Kasumi-1 (cell line): Measurements from ENCODE around the gene TPPP.
"Not testable (repeated sequence)": the region's sequence is repeated elsewhere in the genome, so short reads cannot be mapped to it uniquely, and the experiment has no call there.

Experiments
- DNase-seq, 2 experiments: peaks; one replicate each; lab custom pipeline; 2025; lab: John Stamatoyannopoulos, UW

TPPP gene

DNA sequence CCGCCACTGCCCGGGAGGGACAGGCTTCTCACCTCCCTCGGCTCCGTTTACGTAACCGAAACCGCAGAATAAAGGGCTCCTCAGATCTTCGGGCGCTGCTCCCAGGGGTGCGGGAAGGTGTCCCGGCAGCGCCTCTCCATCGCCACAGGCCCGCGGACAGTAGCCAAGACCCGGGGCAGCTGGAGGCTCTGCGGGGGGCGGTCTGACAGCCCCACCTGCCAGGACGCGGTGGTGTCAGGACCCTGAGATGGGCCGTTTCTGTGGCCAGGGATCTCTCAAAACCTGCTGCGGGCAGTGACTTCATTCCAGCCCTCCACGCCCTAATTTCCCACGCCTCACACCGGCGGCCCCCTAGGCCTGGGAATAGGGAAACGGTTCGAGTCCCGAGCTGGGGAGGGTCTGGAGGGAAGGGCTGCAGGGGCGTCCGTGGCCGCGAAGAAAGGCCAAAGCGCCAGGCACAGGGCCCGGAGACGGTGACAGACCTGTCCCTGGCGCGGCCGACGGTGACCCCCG, 567 bp downstream of the TPPP start:
- DNase-seq, result not testable (repeated sequence)

DNA sequence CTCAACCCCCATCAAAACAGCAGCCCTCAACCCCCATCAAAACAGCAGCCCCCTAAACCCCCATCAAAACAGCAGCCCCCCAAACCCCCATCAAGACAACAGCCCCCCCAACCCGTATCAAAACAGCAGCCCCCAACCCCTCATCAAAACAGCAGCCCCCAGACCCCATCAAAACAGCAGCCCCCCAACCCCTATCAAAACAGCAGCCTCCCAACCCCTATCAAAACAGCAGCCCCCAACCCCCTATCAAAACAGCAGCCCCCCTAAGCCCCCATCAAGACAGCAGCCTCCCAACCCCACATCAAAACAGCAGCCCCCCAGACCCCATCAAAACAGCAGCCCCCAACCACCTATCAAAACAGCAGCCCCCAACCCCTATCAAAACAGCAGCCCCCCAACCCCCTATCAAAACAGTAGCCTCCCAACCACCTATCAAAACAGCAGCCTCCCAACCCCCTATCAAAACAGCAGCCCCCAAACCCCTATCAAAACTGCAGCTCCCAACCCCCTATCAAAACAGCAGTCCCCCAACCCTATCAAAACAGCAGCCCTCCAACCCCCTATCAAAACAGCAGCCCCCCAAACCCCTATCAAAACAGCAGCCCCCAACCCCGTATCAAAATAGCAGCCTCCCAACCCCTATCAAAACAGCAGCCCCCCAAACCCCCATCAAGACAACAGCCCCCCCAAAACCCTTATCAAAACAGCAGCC, 1.2 kb downstream of the TPPP start:
- no peak for DNase-seq

DNA sequence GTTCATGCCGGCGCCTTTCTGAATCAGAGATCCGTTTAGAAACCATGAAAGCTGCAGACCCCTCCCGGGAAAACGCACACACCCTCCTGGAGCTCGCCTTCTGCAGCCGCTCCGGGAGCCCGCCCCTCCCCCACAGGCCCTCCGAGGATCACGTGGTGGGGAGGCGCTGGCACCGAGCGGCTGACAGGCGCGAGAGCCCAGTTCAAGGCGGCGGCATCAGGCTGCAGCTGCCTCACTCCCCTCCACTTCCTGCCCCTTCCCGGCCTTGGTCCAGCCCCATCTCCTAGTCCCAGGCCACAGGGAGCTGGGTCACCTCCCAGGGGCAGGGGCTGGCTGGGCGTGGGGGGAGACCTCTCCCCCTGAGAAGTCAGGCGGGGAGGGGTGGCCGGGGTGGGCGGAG, 2.1 kb downstream of the TPPP start:
- not testable (repeated sequence) for DNase-seq

DNA sequence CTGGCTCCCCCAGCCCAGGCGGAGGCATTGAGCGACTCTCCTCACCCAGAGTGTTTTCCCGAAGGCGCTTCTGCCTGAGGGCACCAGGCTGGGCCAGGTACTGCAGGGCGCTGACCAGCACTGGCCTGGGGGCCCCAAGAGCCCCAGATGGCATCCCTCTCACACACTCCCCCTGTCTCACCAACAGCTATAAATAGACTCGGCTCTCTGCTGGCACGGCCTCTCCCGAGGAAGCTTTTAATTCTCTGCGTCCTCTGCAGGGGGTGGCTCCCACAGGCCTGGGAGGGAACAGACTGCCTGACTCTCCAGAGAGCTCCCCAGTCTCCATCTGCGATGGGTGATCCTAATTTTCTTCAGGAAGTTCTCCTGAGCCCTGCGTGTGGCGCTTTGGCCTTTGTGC, 2.9 kb downstream of the TPPP start:
- DNase-seq, result not testable (repeated sequence)

DNA sequence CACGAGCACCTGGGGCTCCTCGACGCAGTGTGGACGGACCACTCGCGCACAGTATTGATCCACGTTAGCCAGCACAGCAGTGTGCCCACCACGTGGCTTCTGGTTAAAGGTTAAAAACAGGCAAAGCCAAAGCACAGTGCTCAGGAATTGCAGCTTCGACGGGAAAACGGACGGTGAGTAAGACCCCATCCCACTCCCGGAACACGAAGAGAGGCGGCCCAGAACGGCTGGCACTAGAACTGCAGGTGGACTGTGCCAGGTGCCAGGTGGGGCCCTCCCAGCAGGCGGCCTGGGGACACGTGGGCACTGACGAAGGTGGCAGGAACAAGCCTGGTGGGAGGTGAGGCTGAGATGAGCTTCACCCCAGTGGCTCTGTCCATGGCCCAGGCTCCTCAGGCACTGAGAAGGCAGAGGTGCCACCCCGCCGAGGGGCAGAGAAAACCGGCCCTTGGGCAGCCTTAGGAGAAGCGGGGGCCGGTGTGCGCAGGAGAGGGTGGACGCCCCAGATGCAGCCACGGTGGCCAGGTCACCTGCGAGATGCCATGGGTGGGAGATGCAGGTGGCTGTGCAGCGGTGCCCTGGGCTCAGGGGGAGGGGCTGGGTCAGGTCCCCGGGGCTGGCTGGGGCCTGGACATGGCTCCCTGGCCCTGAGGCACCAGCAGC, 4.7 kb downstream of the TPPP start:
- DNase-seq, result not testable (repeated sequence)

DNA sequence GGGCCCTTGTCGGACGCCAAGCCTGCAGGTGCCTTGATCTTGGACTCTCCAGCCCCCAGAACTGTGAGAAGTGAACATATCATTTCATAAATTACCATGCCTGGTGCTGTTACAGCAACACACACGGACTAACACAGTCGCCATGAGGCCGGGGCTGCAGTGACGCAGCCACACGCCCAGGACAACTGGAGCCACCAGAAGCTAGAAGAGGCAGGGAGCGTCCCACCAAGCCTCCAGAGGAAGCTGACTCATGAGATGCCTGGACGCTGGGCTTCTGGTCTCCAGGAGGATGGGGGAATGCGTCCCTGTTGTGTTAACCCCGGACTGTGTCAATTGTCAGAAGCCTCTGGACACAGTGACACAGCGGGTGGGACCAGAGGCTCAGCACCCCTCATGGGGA, 6.2 kb downstream of the TPPP start:
- not testable (repeated sequence) for DNase-seq

DNA sequence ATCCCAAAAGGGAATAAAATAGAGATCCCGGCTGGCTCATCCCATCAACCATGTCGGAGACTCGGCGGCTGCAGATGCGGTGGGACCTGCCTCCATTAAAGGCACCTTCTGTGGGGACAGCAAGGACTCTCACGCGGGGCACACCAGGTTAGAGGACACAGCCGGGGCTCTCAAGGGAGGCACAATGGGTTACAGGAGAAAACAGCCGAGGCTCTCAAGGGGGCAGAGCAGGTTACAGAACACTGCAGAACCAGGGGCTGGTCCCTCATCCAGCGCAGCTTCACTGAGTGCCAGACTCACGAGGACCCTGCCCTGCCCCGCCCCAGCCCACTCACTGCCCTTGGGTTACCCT, 7.0 kb downstream of the TPPP start:
- DNase-seq, result not testable (repeated sequence)

DNA sequence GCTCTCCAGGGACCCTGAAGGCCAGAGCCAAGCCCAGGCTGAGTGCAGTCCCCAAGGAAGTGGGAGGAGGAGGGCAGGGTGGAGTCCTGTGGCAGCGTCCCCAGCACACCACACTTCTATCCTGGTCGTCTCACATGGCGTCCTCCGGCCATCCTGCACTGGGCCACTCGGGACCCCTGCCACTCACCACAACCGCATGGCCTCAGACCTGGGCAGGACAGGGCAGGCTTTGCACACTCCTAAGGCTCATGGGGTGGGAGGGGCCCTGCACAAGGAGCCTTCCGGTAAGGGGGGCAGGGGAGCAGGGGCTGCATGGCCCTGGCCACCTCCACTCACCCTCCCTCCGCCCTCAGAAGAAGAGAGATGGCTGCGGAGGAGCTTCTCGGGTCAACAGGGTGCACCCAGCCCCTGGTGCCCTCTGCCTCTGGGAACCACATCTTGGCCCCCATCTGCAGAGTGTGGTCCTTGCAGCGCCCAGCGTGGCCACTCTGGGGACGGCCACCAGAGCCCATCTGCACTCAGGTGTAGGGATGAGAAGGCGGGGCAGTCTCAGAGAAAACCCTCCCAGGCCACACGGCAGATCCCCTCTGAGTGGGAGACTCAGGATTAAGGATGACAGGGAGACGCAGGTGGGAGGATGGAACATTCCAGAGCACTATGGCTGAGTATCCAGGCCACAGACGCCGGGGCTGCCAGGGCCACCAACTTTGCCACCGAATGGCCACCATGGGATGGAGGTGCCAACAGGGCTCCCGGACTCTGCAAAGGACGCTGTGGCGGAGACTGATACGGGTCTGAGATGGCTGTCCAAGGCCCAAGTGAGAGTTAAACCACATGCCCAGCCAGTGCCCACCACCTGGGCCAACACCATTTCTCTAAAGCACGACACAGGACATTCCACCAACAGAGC, 7.6 kb downstream of the TPPP start:
- DNase-seq, result no peak

DNA sequence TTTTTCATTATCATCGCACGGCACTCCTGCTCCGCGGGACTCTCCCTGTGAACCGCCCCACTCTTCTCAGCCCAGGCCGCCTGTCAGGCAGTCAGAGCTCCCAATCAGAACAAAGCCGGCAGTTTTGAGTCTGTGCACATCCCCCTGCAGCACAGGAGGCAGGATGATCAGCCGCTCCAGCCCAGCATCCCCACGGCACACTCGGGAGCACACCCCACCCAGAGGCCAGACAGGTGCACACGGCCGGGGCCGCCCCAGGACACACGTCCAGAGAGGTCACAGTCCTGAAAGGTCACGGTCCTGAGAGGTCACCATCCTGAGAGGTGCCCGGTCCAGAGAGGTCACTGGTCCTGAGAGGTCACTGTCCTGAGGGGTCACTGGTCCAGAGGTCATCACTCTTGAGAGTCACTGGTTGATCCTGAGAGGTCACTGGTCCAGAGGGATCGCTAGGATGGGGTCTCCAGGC, 8.4 kb downstream of the TPPP start:
- DNase-seq, result no peak

DNA sequence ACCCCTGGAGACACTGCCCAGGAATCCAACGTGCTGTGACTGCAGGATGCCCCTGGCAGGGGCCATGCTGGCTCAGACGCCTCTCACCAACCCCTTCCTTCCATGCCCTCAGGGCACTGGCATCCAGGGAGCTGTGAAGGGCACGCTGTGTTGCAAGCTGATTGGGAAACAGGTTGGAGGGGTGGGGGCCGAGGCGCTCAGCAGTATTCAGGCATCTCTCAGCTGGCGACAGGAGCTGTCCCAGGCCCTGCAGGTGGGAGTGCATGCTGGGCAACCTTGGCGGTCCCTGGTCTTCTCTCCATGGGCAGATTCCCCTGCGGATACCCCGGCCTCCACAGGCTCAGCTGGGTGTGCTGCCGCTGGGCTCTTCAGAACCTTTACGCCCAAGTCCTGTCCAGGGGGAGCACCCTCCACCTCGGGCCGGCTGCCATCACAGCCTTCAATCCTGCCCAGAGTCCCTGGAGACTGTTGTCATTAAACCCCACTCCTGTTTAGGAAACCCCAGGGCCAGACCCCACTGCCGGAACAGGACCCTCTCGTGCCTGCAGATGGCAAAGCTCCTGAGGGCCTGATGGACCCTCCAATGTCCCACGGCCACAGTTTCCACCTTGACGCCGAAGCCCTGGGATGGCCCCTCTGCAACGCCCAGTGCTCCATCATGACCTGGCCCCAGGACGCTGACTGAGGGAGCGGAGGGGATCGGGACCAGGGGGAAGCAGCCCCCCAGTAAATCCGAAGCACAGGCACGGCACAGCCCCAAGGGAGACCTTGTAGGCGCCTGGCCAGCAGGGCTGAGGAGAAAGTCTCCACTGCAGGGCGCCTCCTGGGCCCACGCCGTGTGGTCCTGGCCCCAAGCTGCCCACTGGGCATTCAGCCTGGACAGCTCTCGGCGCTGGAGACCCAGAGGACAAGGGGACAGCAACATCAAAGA, 9.3 kb downstream of the TPPP start:
- no peak for DNase-seq

DNA sequence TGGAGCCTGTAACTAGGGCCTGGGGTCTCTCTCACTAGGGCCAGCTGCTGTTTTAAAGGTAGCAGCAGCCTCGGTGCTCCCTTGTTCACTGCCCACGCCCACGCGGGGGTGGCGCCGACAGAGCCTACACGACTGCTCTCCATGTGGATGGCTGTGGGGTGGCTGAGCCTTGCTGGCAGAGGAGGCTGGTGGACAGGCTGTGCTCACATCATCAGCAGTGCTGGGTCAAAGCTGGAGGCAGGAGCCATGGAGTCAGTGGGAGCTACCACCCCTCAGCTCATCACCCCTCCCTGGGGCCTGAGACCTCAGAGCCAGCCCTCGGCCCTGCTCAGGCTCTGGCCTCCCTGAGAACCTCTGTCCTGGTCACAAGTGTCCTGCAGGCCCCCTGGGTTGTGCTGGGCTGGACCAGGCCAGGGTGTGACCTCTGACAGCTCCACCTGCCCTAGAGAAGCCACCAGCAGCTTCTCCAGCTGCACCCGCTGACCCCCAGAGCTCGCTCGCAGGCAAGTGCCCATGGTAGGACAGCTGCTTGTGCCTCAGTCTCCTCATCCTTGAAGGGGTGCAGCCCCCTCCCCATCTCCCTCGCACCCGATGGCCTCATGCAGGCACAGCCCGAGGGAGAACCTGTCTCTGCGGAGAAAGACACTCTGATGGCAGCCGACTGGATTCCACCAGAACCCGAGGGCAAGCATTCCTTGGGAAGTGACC, 10.3 kb downstream of the TPPP start:
- DNase-seq, result not testable (repeated sequence)

DNA sequence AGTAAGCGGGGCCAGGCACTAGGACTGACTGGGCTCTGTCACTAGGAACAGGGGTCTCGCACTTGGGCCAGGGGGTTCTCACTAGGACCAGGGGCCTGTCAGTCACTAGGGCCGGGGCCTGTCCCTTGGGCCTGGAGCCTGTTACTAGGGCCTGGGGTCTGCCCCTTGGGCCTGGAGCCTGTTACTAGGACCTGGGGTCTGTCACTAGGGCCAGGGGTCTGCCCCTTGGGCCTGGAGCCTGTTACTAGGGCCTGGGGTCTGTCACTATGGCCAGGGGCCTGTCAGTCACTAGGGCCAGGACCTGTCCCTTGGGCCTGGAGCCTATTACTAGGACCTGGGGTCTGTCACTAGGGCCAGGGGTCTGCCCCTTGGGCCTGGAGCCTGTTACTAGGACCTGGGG, 10.9 kb downstream of the TPPP start:
- not testable (repeated sequence) for DNase-seq

DNA sequence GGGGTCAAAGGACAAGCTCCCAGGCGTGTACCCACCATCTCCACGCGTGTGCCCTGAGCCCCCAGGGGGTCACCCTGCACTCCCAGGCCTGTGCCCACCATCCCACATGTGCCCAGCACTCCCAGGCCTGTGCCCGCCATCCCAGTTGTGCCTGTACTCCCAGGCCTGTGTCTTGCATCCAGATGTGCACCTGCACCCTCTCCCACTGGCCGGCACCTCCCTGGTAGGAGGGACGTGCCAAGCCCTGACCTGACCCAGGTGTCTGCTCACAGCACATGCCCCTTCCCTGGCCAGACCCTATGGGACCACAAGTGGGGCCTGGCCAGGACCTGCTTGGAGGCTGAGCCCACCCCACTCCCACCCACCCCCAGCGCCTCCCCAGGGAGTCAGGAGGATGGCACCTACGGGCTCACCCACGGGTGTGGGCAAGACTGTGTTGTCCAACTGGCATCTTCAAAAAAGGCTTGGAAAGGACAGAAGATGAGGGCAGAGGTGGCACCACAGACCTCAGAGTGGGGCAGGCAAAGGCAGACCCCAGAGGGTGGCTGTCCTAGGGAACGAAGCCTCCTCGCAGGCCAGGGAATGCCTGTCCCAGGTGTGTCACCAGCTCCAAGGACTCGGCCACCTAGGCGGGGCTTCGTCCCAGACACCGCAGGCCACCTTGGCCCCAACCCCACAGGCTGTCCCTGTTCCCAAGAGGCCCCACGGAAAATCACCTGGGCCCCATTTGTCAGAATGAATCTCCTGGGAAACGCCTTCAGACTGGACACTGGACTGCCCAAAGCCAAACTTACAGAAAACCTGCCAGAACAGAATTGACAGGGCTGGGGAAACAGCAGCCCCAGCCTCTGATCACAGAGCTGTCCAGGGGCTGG, 11.6 kb downstream of the TPPP start:
- DNase-seq, result not testable (repeated sequence)

DNA sequence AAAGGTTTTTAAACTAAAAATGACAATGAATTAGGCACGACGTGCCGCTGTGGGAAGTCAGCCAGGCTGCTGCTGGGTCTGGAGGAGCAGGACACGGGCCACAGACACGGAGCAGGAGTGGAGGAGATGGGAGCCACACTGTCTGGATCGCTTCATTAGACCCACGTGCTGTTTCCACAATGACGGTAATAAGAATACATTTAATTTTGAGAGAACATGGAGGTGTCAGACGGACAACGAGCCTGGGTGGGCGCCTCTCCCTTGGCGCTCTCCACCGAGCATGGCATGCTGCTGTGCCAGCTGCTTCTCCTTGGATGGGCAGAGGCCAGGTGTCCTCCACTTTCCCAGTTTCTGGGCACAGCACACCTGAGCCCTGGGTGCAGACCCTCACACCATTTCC, 12.3 kb downstream of the TPPP start:
- DNase-seq, result not testable (repeated sequence)

DNA sequence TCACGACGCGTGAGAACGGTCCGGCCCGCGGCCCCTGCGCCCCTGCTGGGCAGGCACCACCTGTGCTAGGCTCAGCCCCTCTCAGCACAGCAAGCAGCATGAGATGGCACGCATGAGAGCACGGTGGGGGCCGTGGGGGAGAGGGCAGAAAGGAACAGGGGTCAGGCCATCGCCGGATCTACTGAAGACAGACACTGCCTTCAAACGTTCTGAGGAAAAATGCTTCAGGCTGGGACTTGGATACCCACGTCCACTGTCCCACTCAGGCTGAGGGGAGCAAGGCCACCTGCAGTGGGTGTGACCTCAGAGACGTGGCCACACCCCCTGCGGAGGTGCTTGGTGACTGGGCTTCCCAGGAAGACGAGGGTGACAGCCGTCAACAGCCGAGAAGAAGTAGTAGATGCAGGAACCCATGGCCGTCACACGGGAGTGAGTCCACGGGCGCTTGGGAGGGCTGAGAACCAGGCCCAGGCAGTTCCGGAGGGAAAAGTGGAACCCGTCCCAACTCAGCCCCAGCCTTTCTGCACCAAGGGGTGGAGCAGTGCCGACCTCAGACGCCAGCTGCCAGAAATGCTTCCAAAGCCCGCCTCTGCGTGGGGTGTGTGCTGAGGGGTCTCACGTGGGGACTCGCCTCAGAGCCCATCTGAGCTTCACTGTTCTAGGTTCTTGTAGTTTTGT, 12.9 kb downstream of the TPPP start:
- DNase-seq, result not testable (repeated sequence)

DNA sequence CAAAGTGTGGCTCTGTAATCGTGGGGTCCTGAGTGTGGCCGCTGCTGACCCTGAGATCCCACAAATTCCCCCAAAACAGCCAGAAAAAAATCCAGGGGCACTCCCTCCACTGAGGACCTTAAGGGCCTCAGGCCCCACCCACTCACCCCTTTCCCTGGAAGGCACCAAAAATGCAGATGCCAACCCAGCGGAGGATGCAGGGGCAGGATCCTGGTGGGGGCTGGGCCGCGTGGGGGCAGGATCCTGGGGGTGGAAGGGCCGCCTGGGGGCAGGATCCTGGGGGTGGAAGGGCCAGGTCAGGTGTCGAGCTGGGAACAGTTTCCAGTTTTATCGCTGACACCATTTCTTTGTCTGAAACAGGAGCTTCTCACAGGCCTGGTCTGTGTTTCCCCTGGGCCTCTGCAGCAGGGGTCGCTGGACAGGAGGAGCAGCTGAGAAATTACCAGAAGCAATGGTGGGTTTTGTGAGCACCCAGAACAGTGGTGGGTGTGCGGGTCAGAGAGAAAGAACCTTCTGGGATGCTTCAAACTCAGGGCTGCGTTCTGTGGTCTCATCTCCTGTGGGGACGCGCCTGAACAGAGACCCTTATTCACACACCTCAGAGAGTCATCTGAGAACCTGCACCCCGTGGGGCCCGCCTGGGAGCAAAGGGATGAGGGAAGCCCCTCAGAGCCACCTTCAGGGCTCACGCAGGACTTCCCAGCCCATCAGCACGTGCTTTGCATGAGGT, 13.8 kb downstream of the TPPP start:
- DNase-seq, result not testable (repeated sequence)

DNA sequence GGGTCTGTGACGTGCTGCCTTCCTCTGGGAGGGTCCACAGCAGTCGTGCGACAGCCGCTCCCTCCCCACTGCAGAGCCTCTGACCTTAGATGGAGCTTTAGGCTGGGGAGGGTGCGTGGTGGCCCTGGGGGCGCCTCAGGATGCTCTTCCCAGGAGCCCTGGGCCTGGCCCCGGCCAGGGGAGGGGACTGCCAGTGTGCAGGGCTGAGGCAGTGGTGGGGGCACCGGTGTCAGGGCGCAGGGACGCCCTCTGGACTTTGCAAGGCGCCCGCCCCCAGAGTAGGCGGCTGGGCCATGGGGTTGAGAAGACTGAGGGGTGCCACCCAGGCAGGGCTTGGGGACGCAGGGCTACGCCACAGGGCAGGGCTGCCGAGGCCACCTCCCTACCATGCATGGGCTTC, 14.6 kb downstream of the TPPP start:
- DNase-seq, result not testable (repeated sequence)
